T1000 (cell line): ENCODE measurements around the gene SNAI3.
"Not testable (repeated sequence)": the region's sequence is repeated elsewhere in the genome, so short reads cannot be mapped to it uniquely, and the experiment has no call there.

ENCODE experiments used
- DNase-seq: peaks from one replicate; lab custom pipeline; 2025; ENCODE audit warnings: mixed read lengths; lab: John Stamatoyannopoulos, UW

SNAI3 gene

DNA sequence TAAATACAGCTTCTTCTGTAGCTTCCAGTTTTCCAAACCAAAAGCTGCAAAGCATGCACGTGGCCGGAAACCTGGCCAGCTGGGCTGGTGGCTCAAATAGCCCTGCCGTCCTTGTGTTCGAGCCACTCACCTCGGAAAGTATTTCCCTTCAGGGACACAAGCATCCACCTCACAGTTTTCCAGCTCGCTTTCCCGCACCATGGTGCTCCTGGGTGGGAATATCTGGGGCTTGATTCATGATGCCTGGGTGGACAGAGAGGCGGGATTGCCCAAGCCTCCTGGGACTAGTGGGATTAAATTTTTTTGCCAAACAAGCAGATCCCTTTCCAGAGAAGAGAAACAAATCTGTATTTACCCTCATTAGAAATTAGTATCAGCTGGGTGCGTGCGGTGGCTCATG, 16.3 kb downstream of the SNAI3 start:
- DNase-seq, result no peak

- not testable (repeated sequence) for DNase-seq
Measured at GRCh38 chr16:88669493-88669892, 16.8 kb downstream of the SNAI3 start.

DNA sequence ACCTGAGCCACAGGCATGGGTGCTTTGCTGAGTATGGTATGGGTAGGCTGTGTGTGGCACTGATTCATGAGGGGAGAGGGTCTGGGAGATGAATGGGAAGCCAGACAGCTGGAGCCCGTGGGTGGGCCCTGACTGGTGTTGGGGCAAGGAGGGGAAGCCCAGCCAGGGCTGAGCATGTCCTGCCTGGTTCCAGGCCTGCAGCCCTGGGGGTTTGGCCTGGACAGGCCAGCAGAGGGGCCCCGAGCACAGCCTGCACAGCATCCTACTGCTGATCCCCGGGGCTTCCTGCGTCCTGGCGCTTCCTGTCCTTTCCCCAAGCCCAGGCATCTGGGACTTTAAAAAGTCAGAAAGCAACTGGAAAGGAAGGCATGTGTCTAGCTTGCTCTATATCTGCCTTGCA, 18.8 kb downstream of the SNAI3 start:
- DNase-seq, result no peak

DNA sequence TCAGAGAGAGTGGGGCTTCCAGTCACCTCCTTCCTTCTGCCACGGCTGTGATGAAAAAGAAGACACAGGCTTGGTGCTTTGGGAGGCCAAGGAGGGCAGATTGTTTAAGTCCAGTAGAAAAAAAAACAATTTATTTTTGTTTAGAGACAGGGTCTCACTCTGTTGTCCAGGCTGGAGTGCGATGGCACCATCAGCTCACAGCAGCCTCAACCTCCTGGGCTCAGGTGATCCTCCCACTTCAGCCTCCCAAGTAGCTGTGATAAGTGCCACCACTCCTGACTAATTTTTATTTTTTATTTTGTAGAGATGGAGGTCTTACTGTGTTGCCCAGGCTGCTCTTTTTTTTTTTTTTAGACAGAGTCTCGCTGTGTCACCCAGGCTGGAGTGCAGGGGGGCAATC, 20.7 kb downstream of the SNAI3 start:
- DNase-seq, result no peak

GRCh38 chr16:88665148-88665547, 21.2 kb downstream of the SNAI3 start:
- no peak for DNase-seq

DNA sequence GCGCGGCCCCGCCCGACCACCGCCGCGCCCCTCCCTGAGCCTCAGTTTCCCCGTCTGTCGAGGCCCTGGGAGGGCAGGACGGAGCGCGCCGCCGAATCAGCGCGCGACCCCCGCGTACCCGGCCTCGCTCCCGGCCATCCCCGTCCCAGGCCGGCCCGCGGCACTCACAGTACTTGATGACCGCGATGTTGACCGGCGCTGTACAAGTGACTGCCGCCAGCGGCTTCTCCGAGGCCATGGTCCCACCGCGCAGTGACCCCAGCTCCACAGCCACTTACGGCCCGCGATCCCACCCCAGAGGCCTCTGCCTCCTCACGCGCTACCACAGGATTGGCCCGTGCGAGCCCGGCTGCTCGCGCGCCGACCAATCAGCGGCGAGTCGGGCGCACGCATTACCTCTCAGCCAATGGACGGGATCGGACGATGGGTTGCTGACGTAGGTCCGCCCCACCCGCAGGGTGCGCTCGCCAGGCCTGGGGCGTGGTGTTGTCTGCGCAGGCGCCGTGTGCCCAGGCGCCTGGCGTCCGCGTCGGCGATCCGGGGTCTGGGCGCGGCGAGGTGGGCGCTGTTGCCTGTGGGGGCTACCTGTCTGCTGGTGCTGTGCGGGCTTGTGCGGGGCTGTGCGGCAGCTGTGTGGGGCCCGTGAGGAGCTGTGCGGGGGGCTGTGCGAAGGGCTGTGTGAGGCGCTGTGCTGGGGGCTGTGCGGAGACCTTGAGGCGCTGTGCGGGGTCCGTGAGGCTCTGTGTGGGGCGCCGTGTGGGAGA, 23.3 kb downstream of the SNAI3 start, which contains the start of gene MVD:
Gene MVD, minus strand, starts transcription at position 249 of the 764 bp plus-strand sequence. Its CDS starts 11 bp downstream, at position 238.
- peak; percentile 90 for DNase-seq

- DNase-seq, result no peak
Measured at GRCh38 chr16:88662222-88662842, 24.0 kb downstream of the SNAI3 start.

DNA sequence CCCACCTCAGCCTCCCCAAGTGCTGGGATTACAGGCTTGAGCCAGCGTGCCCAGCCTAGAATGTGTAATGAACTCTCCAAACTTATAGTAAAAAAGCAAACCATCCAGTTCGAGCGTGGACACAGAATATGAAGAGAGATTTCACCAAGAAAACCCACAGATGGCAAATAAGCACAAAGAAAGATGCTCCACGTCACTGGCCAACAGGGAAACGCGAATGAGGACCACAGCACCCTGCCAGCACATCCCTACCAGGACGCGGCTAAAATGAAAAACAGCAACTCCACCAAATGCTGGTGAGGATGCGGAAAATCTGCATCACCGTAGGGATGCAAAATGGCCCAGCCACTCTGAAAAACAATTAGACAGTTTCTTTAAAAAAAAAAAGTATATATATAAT, 24.8 kb downstream of the SNAI3 start:
- no peak for DNase-seq

- DNase-seq, result no peak
Measured at GRCh38 chr16:88659160-88659559, 27.1 kb downstream of the SNAI3 start.

- DNase-seq, result no peak
Measured at GRCh38 chr16:88658714-88659113, 27.6 kb downstream of the SNAI3 start.

GRCh38 chr16:88657371-88657770, 28.9 kb downstream of the SNAI3 start:
- DNase-seq, result no peak

DNA sequence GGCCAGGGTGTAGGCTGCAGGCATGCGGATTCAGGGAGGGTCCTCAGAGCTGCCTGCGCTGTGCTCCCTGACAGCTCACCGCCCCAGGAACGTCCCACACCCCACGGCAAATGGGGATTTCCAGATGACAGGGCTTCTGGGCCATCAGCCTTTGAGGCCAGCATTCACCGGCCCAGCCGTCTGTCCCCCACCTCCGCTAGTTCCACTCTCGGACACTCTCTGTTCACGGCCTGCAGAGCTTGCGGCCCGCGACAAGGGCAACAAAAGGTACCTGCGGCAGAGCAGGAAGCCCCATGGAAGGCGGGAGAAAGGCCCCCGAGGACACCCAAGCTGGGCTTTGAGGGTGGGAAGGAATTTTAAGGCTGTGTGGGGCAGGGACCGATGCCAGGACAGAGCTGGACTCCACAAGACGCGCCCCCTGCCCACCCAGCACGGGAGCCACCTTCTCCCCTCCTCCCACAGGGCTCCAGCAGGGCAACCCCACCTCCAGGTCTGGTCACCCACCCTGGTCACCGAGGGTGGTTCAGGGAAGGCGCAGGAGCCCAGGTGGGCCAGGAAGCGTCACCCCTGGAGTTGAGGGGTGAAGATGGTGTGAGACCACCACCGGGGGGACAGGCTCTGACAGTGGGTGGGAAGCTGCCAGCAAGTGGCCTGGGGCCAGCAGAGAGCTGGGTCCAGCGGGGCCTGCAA, 29.9 kb downstream of the SNAI3 start:
- DNase-seq, result no peak

DNA sequence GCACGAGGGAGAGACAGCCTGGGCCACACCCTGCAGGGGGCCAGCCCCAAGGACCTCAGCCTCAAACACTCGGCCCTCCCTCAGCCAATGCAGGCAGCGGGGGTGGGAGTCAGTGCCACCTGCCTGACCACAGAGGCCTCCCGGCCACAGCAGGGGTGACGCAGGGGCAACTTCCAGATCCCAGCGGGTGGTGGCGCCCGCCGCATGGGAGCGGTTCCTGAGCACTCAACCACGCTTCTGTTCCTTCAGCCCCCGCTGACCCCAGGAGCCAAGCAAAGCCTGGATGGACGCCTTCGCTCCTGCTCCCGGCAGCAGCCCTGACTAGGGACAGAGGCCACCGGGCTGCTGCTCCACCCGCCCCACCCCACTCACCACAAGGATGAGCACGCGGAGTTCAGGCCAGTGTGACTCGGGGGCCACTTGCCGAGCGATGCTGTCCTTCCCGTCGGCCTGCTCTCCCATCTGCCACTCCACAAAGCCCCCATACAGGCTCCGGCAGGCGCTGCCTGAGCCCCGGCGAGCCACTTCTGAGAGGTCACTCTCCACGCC, 30.5 kb downstream of the SNAI3 start:
- no peak for DNase-seq

GRCh38 chr16:88655053-88655732, 31.1 kb downstream of the SNAI3 start:
- no peak for DNase-seq

- DNase-seq, result no peak
Measured at GRCh38 chr16:88654363-88655052, 31.8 kb downstream of the SNAI3 start.

- DNase-seq, result no peak
Measured at GRCh38 chr16:88653596-88654362, 32.5 kb downstream of the SNAI3 start.

DNA sequence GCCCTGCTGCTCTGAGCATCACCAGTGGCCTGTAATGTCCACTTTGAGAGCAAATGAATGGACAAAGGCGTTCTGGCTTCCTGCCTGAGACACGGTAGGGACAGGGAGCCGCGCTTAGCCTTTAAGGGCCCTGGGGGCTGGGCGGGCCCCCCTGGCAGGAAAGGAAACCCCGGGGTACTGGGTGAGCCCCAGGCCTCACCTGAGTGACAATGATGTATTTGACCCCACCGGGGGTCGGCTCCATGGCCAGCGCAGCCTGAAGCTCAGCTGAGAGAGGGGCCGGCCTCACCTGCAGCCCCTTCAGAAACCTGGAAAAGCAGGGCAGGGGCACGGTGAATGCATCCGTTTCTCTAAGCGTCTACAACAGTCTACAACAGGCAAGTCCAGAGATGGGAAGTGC, 33.2 kb downstream of the SNAI3 start:
- DNase-seq, result no peak

DNA sequence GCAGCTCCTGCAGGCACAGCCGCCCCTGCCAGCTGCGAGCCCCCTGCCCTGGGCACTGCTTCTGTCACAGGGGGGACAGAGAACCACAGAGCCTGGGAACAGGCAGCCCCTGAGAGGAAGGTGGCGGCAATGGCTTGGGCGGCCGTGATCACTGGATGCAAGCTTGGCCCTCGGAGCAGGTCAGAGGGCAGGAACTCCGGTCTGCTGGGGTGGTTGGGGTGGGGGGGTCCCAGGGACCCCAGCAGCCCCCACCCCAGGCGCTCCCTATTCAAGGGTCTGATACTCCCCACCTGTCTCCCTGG, 33.6 kb downstream of the SNAI3 start:
- DNase-seq, result no peak

- no peak for DNase-seq
Measured at GRCh38 chr16:88651989-88652761, 34.1 kb downstream of the SNAI3 start.
